Neural cell (in vitro differentiated cells): ENCODE data around the gene DCBLD2. TPM values are rescaled to one million over a fixed set of nuclear protein-coding genes. Genes with fewer than 3 reads are reported as not detected.

Source experiments
- H2AFZ ChIP-seq: fragments of 200-600, 300-800 bp; sonication (generic), shearing (Covaris generic); 2 replicates; pipeline ENCODE4 v1.6.0; 2014; ENCODE audit warnings: low read depth, mild to moderate bottlenecking, antibody characterized with exemption, low read length, moderate library complexity
- H3F3A ChIP-seq: fragments of 200-600 bp; shearing (Covaris generic); 2 replicates; pipeline ENCODE4 v1.6.1; 2016; ENCODE audit warnings: mild to moderate bottlenecking, moderate library complexity, mixed read lengths, antibody characterized with exemption, low read length; ENCODE audit not compliant: insufficient read depth, poor library complexity, severe bottlenecking
- H3K27ac ChIP-seq: fragments of 200-600, 300-800 bp; sonication (generic), shearing (Covaris generic); 2 replicates; pipeline ENCODE4 v1.5.1; 2014; ENCODE audit warnings: mild to moderate bottlenecking, low read length, moderate library complexity
- H3K27me3 ChIP-seq: fragments of 300-800, 200-600 bp; sonication (generic), shearing (Covaris generic); 2 replicates; pipeline ENCODE4 v1.6.0; 2014; ENCODE audit warnings: mild to moderate bottlenecking, low read depth, low read length, moderate library complexity; ENCODE audit not compliant: insufficient read depth
- H3K36me3 ChIP-seq: fragments of 300-800, 200-600 bp; sonication (generic), shearing (Covaris generic); 2 replicates; pipeline ENCODE4 v1.5.1; 2014; ENCODE audit warnings: mild to moderate bottlenecking, antibody characterized with exemption, low read length, moderate library complexity; ENCODE audit not compliant: insufficient read depth
- H3K4me2 ChIP-seq: fragments of 300-800, 200-600 bp; sonication (generic), shearing (Covaris generic); 2 replicates; pipeline ENCODE4 v1.6.0; 2014; ENCODE audit warnings: mild to moderate bottlenecking, low read length
- H3K4me3 ChIP-seq: fragments of 300-800, 200-600 bp; sonication (generic), shearing (Covaris generic); 2 replicates; pipeline ENCODE4 v1.5.1; 2014; ENCODE audit warnings: mild to moderate bottlenecking, low read length, moderate library complexity
- H3K79me2 ChIP-seq: fragments of 200-600 bp; shearing (Covaris generic); replicated peaks from 2 replicates; pipeline ENCODE4 v1.6.0; 2014; ENCODE audit warnings: mild to moderate bottlenecking, low read length, moderate library complexity; ENCODE audit not compliant: insufficient read depth
- H3K9ac ChIP-seq: fragments of 300-800, 200-600 bp; sonication (generic), shearing (Covaris generic); 2 replicates; pipeline ENCODE4 v1.6.1; 2016; ENCODE audit warnings: mild to moderate bottlenecking, low read length, mixed read lengths
- H3K9me2 ChIP-seq: fragments of 200-600 bp; shearing (Covaris generic); 2 replicates; pipeline ENCODE4 v1.6.1; 2016; ENCODE audit warnings: mild to moderate bottlenecking, low read length, mixed read lengths; ENCODE audit not compliant: insufficient read depth
- H3K9me3 ChIP-seq: fragments of 200-600, 300-800 bp; sonication (generic), shearing (Covaris generic); 2 replicates; pipeline ENCODE4 v1.6.1; 2016; ENCODE audit warnings: mild to moderate bottlenecking, mixed run types, low read length, moderate library complexity, mixed read lengths
- H4K20me1 ChIP-seq: fragments of 200-600 bp; shearing (Covaris generic); 2 replicates; pipeline ENCODE4 v1.6.1; 2016; ENCODE audit warnings: mild to moderate bottlenecking, mixed run types; ENCODE audit not compliant: insufficient read depth
- CTCF ChIP-seq: fragments of 450-650 bp; IDR thresholded peaks from 2 replicates; pipeline ENCODE4 v1.5.1; 2014; ENCODE audit warnings: antibody characterized with exemption, mild to moderate bottlenecking, moderate library complexity; ENCODE audit not compliant: poor library complexity, severe bottlenecking
- EP300 ChIP-seq: fragments of 450-650 bp; conservative IDR thresholded peaks from 2 replicates; pipeline ENCODE4 v1.6.1; 2014; ENCODE audit warnings: antibody characterized with exemption, mild to moderate bottlenecking, moderate library complexity; ENCODE audit not compliant: poor library complexity, severe bottlenecking
- EZH2 ChIP-seq: fragments of 200-600, 300-800 bp; shearing (Covaris generic), sonication (generic); IDR thresholded peaks from 2 replicates; pipeline ENCODE4 v1.6.1; 2014; ENCODE audit warnings: antibody characterized with exemption, low read length, borderline replicate concordance, mild to moderate bottlenecking; ENCODE audit not compliant: insufficient read depth, poor library complexity, severe bottlenecking
- MXI1 ChIP-seq: fragments of 450-650 bp; conservative IDR thresholded peaks from 2 replicates; pipeline ENCODE4 v1.6.1; 2014; ENCODE audit warnings: antibody characterized with exemption, mild to moderate bottlenecking; ENCODE audit not compliant: poor library complexity, severe bottlenecking
- POLR2AphosphoS5 ChIP-seq: IDR thresholded peaks from 2 replicates; pipeline ENCODE4 v1.6.1; 2012
- RAD21 ChIP-seq: fragments of 450-650 bp; conservative IDR thresholded peaks from 2 replicates; pipeline ENCODE4 v1.6.1; 2014; ENCODE audit warnings: antibody characterized with exemption, mild to moderate bottlenecking, moderate library complexity
- REST ChIP-seq: IDR thresholded peaks from 2 replicates; pipeline ENCODE4 v1.6.1; 2012; ENCODE audit warnings: borderline replicate concordance
- SMC3 ChIP-seq: fragments of 450-650 bp; conservative IDR thresholded peaks from 2 replicates; pipeline ENCODE4 v1.6.1; 2014; ENCODE audit warnings: antibody characterized with exemption, mild to moderate bottlenecking, moderate library complexity; ENCODE audit not compliant: poor library complexity
- TAF1 ChIP-seq: IDR thresholded peaks from 2 replicates; pipeline ENCODE4 v1.6.1; 2012; ENCODE audit warnings: low read depth
- polyA plus RNA-seq: library from polyadenylated mRNA; depleted of rRNA; stranded (reverse); fragments of >200 nt; gene quantifications from 2 replicates; pipeline ENCODE4 v1.2.3, GENCODE V29; 2014

The DCBLD2 gene
- polyA plus RNA-seq, 1 donor from 2014 or later, result 69.0 TPM

GRCh38 chr3:98914210-98915080, 12.9 kb upstream of the DCBLD2 start:
- Histone ChIP-seq H3F3A (no peaks in the 10 kb centered on the region), H3K27ac (no peak overlapping the region), H3K36me3 (no peaks in the 10 kb centered on the region), H4K20me1 (no peaks in the 10 kb centered on the region), H3K4me2 (no peak overlapping the region), H3K9ac (no peak overlapping the region), H3K9me2 (no peaks in the 10 kb centered on the region), H2AFZ (no peak overlapping the region), H3K9me3 (peaks cover 4% of the 10 kb centered on the region), H3K79me2 (no peaks in the 10 kb centered on the region), H3K4me3 (no peak overlapping the region), H3K27me3 (no peaks in the 10 kb centered on the region)
- no peak for TF ChIP-seq SMC3
- TF ChIP-seq TAF1, result no peak
- TF ChIP-seq MXI1, result no peak
- no peak for TF ChIP-seq REST
- TF ChIP-seq RAD21, result no peak
- TF ChIP-seq EZH2, result no peak
- TF ChIP-seq CTCF, result no peak
- TF ChIP-seq POLR2AphosphoS5, result no peak
- no peak for TF ChIP-seq EP300

- TF ChIP-seq CTCF, result no peak
- TF ChIP-seq REST, result no peak
- TF ChIP-seq RAD21, result no peak
- no peak for TF ChIP-seq EP300
- TF ChIP-seq EZH2, result no peak
- no peak for TF ChIP-seq POLR2AphosphoS5
- no peak for TF ChIP-seq TAF1
- TF ChIP-seq SMC3, result no peak
- no peak for TF ChIP-seq MXI1
- H2AFZ ChIP-seq, result no peak overlapping the region
- no peaks in the 10 kb centered on the region for H3F3A ChIP-seq
- no peaks in the 10 kb centered on the region for H3K27me3 ChIP-seq
- H3K9me3 ChIP-seq, result peaks cover 4% of the 10 kb centered on the region
- H3K36me3 ChIP-seq, result no peaks in the 10 kb centered on the region
- peak overlapping the region; percentile 67 for H3K27ac ChIP-seq
- no peaks in the 10 kb centered on the region for H4K20me1 ChIP-seq
- no peak overlapping the region for H3K4me2 ChIP-seq
- H3K9me2 ChIP-seq, result no peaks in the 10 kb centered on the region
- no peaks in the 10 kb centered on the region for H3K79me2 ChIP-seq
- H3K4me3 ChIP-seq, result peak overlapping the region; percentile 14
- no peak overlapping the region for H3K9ac ChIP-seq
Measured at GRCh38 chr3:98912448-98912847, 11.0 kb upstream of the DCBLD2 start.
